Medulla oblongata (tissue), 1 donor: ENCODE measurements around the gene SPAST.
"Not testable (repeated sequence)": the region's sequence is repeated elsewhere in the genome, so short reads cannot be mapped to it uniquely, and the experiment has no call there.

Source experiments
- DNase-seq: peaks from one replicate; pipeline ENCODE4 v3.0.0-alpha.2; 2015; ENCODE audit errors: extremely low spot score

The SPAST gene

GRCh38 chr2:32063310-32064020 is at the start of gene SPAST:
Gene SPAST (plus strand): TSS chr2:32063556. CDS start chr2:32063832, 276 bp downstream.
- DNase-seq: peak; percentile 98

GRCh38 chr2:32018789-32019482 is 44.4 kb upstream of the SPAST start:
- DNase-seq: not testable (repeated sequence)

GRCh38 chr2:32034198-32034887 is 29.0 kb upstream of the SPAST start:
- DNase-seq: not testable (repeated sequence)

- DNase-seq: peak; percentile 95
Measured at GRCh38 chr2:32039447-32040219, 23.7 kb upstream of the SPAST start, which contains the start of gene DPY30. Gene DPY30 (minus strand): TSS chr2:32039805. CDS start chr2:32039456, 349 bp downstream.

GRCh38 chr2:32043561-32043960 is 19.8 kb upstream of the SPAST start:
- no peak for DNase-seq

GRCh38 chr2:32051836-32052439 is 11.4 kb upstream of the SPAST start:
- no peak for DNase-seq

GRCh38 chr2:32054583-32054982 is 8.8 kb upstream of the SPAST start:
- not testable (repeated sequence) for DNase-seq

- DNase-seq: no peak
Measured at GRCh38 chr2:32058130-32058529, 5.2 kb upstream of the SPAST start.

- no peak for DNase-seq
Measured at GRCh38 chr2:32060266-32060665, 3.1 kb upstream of the SPAST start.

GRCh38 chr2:32061430-32061829 is 1.9 kb upstream of the SPAST start:
- no peak for DNase-seq

GRCh38 chr2:32061973-32062861 is 1.1 kb upstream of the SPAST start:
- DNase-seq: peak; percentile 58

- peak; percentile 38 for DNase-seq
Measured at GRCh38 chr2:32064021-32064601, 755 bp downstream of the SPAST start.

GRCh38 chr2:32064713-32065112 is 1.4 kb downstream of the SPAST start:
- no peak for DNase-seq

- DNase-seq: no peak
Measured at GRCh38 chr2:32067549-32067948, 4.2 kb downstream of the SPAST start.

GRCh38 chr2:32074134-32074506 is 10.8 kb downstream of the SPAST start:
- no peak for DNase-seq

GRCh38 chr2:32095671-32096070 is 32.3 kb downstream of the SPAST start:
- no peak for DNase-seq

- DNase-seq: no peak
Measured at GRCh38 chr2:32108111-32108510, 44.8 kb downstream of the SPAST start.

GRCh38 chr2:32118055-32118454 is 54.7 kb downstream of the SPAST start:
- no peak for DNase-seq

- no peak for DNase-seq
Measured at GRCh38 chr2:32119161-32119560, 55.8 kb downstream of the SPAST start.

- DNase-seq: no peak
Measured at GRCh38 chr2:32124660-32125059, 61.3 kb downstream of the SPAST start.
